T47D (cell line): ENCODE measurements around the gene IMPACT.

Experiments
- DNase-seq, 2 experiments: peaks; one replicate each; pipeline versions ENCODE4 v3.0.0 to v3.0.0-alpha.2; 2011 to 2012; ENCODE audit warnings: low read depth in 1 of 2, low spot score in 1 of 2
- JUND ChIP-seq: IDR thresholded peaks from 2 replicates; pipeline ENCODE4 v1.6.1; 2012; ENCODE audit warnings: low read depth
- in situ Hi-C: cut with HindIII; loops from 2 replicates; pipeline ENCODE4 v1.10.0; 2016; ENCODE audit warnings: low sequenced_read_pairs, low pct_unique_long_range_greater_than_20kb

IMPACT gene

DNA sequence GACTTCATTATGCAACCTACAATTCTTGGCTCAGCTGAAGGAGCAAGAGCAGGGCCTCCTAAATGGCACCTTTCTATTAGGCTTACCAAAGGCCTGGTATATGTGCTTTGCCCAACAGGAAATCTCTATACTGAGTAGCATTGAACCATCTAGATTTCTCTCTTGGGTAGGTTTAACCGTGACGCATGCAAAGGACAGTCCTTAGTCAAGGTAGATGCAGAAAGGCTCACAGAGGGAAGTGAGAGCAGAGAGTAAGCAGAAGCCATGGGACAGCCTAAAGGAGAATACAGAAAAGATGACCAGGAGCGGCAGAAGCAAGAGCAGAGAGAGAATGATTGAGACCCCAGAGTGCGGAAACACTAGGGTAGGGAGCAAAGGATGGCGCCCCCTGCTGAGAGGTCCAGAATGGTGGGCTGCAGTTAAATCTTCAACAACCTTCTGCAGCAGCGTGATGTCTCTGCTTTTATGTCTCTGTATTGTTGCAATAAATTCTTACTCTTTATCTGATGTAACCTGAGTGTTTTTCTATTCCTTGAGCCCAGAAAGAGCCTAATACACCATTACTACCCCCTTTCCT is 24.2 kb upstream of the IMPACT start:
- TF ChIP-seq JUND: no peak
- DNase-seq: no peak
- in situ Hi-C loops: no loop called here

DNA sequence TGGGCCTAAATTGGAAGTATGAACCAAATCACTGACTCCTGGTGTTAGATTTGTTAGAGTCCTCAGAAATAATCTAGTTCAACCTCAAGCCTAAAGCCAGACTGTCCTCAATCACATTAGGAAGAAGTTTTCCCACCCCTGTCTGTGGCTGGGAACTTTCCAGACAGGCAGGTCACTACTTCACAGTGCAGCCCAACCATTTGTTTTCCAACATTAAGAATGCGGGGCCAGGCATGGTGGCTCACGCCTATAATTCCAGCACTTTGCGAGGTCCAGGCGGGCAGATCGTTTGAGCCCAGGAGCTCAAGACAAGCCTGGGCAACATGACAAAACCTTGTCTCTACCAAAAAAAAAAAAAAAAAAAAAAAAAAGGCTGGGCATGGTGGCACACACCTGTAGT is 23.4 kb upstream of the IMPACT start:
- TF ChIP-seq JUND: no peak
- DNase-seq: no peak
- in situ Hi-C loops: no loop called here

- no peak for DNase-seq
- no peak for TF ChIP-seq JUND
- in situ Hi-C loops: no loop called here
Observed at GRCh38 chr18:24404591-24404990, 21.9 kb upstream of the IMPACT start.

GRCh38 chr18:24408496-24408895 is 18.0 kb upstream of the IMPACT start:
- in situ Hi-C loops: no loop called here
- DNase-seq: no peak
- no peak for TF ChIP-seq JUND

DNA sequence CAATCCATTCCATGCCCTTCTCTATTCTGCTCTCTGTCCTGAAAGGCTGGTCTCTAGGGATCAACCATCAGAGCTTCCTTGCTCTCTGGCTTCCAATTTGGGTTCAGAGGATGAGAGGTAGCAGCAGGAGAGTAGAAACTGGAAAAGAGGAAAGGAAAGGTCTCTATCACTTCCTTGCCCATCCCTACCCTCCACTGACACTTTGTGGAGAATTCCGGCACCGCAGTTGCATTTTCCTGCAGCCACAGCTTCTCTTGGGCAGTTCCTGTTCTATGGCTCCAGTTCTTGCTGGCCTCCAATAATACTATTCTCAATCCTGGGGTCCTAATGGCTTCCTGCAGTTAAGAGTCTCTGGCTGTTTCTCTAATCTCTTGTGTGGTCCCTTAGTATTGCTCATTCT is 13.3 kb upstream of the IMPACT start:
- no peak for TF ChIP-seq JUND
- DNase-seq: peak in 1 of 2 experiments; percentile 72
- in situ Hi-C loops: no loop called here

- no peak for DNase-seq
- in situ Hi-C loops: no loop called here
- TF ChIP-seq JUND: no peak
Observed at GRCh38 chr18:24414349-24415003, 12.0 kb upstream of the IMPACT start.

- no peak for DNase-seq
- TF ChIP-seq JUND: no peak
Observed at GRCh38 chr18:24417480-24417879, 9.0 kb upstream of the IMPACT start.

GRCh38 chr18:24420551-24420950 is 5.9 kb upstream of the IMPACT start:
- in situ Hi-C loops: no loop called here
- TF ChIP-seq JUND: no peak
- no peak for DNase-seq

More at GRCh38 chr18:24417480-24417879, 9.0 kb upstream of the IMPACT start:
- in situ Hi-C loops: no loop called here

DNA sequence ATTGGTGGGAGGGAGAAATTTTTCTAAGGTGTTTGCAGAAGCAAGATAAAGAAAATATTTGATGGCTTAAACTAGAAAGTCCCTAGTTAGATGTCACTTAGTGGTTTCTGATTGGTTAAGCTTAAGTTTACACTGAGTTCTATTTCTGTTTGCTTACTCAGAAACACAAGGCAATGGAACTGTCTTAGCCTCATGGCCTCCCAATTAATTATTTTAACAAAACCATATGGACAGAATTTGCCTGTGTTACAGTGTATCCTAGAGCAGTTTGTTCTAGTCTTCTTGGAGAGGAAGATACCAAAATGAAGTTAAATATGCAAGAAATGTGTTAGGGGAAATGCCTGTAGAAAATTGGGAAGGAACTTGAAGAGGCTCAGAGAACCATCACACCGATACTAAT is 4.6 kb upstream of the IMPACT start:
- TF ChIP-seq JUND: no peak
- in situ Hi-C loops: no loop called here
- DNase-seq: no peak

- no peak for DNase-seq
- no peak for TF ChIP-seq JUND
- in situ Hi-C loops: no loop called here
Observed at GRCh38 chr18:24426073-24426397, 435 bp upstream of the IMPACT start.

- DNase-seq: no peak
- no peak for TF ChIP-seq JUND
- in situ Hi-C loops: no loop called here
Observed at GRCh38 chr18:24427484-24427883, 1.0 kb downstream of the IMPACT start.

GRCh38 chr18:24428709-24429108 is 2.2 kb downstream of the IMPACT start:
- in situ Hi-C loops: no loop called here
- peak in 1 of 2 experiments; percentile 13 for DNase-seq
- TF ChIP-seq JUND: no peak

DNA sequence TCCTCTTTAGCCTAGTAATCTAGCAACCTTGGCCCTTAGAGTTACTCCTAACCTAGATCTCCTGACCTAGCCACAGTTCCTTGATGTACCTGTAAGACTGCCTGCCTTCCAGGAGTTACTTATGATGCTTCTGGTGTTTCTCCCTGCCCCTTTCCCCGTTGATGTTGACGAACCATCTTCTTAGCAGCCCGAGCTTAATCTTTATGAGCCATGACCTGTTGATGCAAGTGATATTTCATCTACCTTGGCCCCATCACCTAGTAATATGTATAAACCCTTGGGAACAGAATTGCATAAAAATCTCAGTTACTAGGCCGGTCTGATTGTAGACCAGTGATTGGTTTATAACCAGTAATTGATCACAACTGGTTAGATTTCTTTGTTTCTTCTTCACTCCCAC is 2.7 kb downstream of the IMPACT start:
- in situ Hi-C loops: no loop called here
- no peak for TF ChIP-seq JUND

DNA sequence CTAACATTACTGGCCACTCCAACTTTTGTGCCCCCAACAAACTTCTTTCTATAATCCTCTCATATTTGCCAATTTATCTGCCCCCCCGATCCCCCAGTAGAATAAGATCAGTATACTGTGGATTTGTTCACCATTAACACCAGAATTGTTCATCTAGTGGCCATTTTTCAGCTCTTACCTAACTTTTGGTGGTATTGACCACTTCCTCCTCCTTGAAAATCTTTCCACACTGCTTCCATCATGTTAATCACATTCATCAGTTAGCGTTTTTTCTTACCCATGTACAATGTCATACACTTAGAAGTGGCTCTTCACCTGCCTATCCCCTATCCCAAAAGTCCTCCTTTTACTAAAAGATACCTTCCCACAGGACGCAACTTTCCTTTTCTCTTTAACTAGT is 6.1 kb downstream of the IMPACT start:
- no peak for DNase-seq
- in situ Hi-C loops: no loop called here
- no peak for TF ChIP-seq JUND

More for the DNA sequence above, 2.7 kb downstream of the IMPACT start:
- DNase-seq: no peak
